Naive thymus-derived CD4-positive, alpha-beta T cell (primary cell): ENCODE measurements around the gene GLIS1. TPM values are rescaled to one million over a fixed set of nuclear protein-coding genes. Genes with fewer than 3 reads are reported as not detected.

Source experiments
- ATAC-seq: fragments of 150-1000 bp; cut with Tn5 transposase; 2 replicates; pipeline ENCODE4 v1.10.0; 2021; ENCODE audit warnings: mild to moderate bottlenecking, moderate library complexity
- CTCF ChIA-PET: fragments of 350-600 bp; sonication (Branson Sonifier 250); formaldehyde crosslinking; loops from one replicate; lab custom pipeline; 2021; ENCODE audit warnings: antibody characterized with exemption; lab: Charles Lee
- POLR2A ChIA-PET: fragments of 350-600 bp; sonication (Branson Sonifier 250); formaldehyde crosslinking; loops from one replicate; lab custom pipeline; 2021; ENCODE audit warnings: antibody characterized with exemption, inconsistent platforms; lab: Charles Lee
- DNase-seq, 9 donors: peaks; one replicate each; pipeline versions ENCODE4 v3.0.0 to v3.0.0-alpha.2; 2020 to 2022; ENCODE audit warnings: mixed read lengths in 1 of 9
- H3K27ac ChIP-seq: one replicate; pipeline ENCODE4 v1.7.0; 2013; ENCODE audit warnings: mild to moderate bottlenecking, low read depth, low read length, moderate library complexity
- H3K27me3 ChIP-seq, 2 donors: one replicate each; pipeline ENCODE4 v1.7.0; 2013; ENCODE audit warnings: low read length in 2 of 2, mild to moderate bottlenecking in 2 of 2, moderate library complexity in 2 of 2; ENCODE audit not compliant: control insufficient read depth in 2 of 2, insufficient read depth in 2 of 2
- H3K36me3 ChIP-seq, 3 experiments: 1 replicate in 2 of 3; 2 replicates in 1 of 3; pipeline ENCODE4 v1.7.0; 2013; ENCODE audit warnings: low read length in 3 of 3, mild to moderate bottlenecking in 3 of 3, moderate library complexity in 1 of 3; ENCODE audit not compliant: insufficient read depth in 3 of 3, control insufficient read depth in 2 of 3
- H3K4me1 ChIP-seq, 2 donors: one replicate each; pipeline ENCODE4 v1.7.0; 2013; ENCODE audit warnings: low read length in 2 of 2, mild to moderate bottlenecking in 2 of 2, moderate library complexity in 1 of 2; ENCODE audit not compliant: control insufficient read depth in 2 of 2, insufficient read depth in 2 of 2
- H3K4me3 ChIP-seq: 2 replicates; pipeline ENCODE4 v1.7.0; 2013; ENCODE audit warnings: mild to moderate bottlenecking, low read length
- H3K9me3 ChIP-seq, 3 experiments: 1 replicate in 2 of 3; 2 replicates in 1 of 3; pipeline ENCODE4 v1.7.0; 2013; ENCODE audit warnings: low read length in 3 of 3; ENCODE audit not compliant: control insufficient read depth in 2 of 3
- H3K27ac Mint-ChIP-seq, 9 donors: one replicate each; pipeline ENCODE4 v1.8.0; 2020 to 2022; ENCODE audit warnings: mixed read lengths in 9 of 9, mild to moderate bottlenecking in 8 of 9, moderate library complexity in 5 of 9, inconsistent platforms in 2 of 9
- H3K27me3 Mint-ChIP-seq, 5 donors: one replicate each; pipeline ENCODE4 v1.8.0; 2021 to 2022; ENCODE audit warnings: mixed read lengths in 5 of 5, mild to moderate bottlenecking in 1 of 5
- H3K36me3 Mint-ChIP-seq, 5 donors: one replicate each; pipeline ENCODE4 v1.8.0; 2020 to 2022; ENCODE audit warnings: mixed read lengths in 5 of 5, mild to moderate bottlenecking in 3 of 5, inconsistent platforms in 1 of 5
- H3K4me1 Mint-ChIP-seq, 7 donors: one replicate each; pipeline ENCODE4 v1.8.0; 2020 to 2022; ENCODE audit warnings: mixed read lengths in 7 of 7, mild to moderate bottlenecking in 3 of 7, inconsistent platforms in 1 of 7
- H3K4me3 Mint-ChIP-seq, 10 donors: one replicate each; pipeline ENCODE4 v1.8.0; 2020 to 2022; ENCODE audit warnings: mild to moderate bottlenecking in 10 of 10, mixed read lengths in 10 of 10, moderate library complexity in 6 of 10, inconsistent platforms in 2 of 10
- H3K9me3 Mint-ChIP-seq, 11 donors: one replicate each; pipeline ENCODE4 v1.8.0; 2020 to 2022; ENCODE audit warnings: mixed read lengths in 11 of 11, mild to moderate bottlenecking in 4 of 11, inconsistent platforms in 1 of 11, moderate library complexity in 1 of 11
- intact Hi-C, 2 donors: fragments of 100-400 bp; cut with micrococcal nuclease; formaldehyde crosslinking; loops; one replicate each; pipeline ENCODE4 v1.15.1; 2023
- polyA plus RNA-seq, 2 donors: library from polyadenylated mRNA; unstranded; fragments of 300-500 nt; fragmentation: Illumina TruSeq; gene quantifications; one replicate each; pipeline ENCODE4 v1.2.3, GENCODE V29; 2021
- total RNA-seq, 6 experiments: library from RNA in 5 of 6; stranded (reverse) in 5 of 6; gene quantifications; 1 replicate in 5 of 6; 2 replicates in 1 of 6; pipeline ENCODE4 v1.2.3 and lab custom pipeline; 2021 to 2026

GLIS1 gene
- total and polyA plus RNA-seq, 7 experiments from 2014 or later: not detected

- DNase-seq: no peak
- Mint-ChIP-seq H3K4me1 (no peaks in the 10 kb centered on the region), H3K4me3 (no peak overlapping the region), H3K27ac (no peak overlapping the region), H3K36me3 (no peaks in the 10 kb centered on the region), H3K27me3 (peaks cover 0 to 15% (median 4%) of the 10 kb centered on the region in 5 donors), H3K9me3 (no peaks in the 10 kb centered on the region)
- H3K27me3 ChIP-seq: no peaks in the 10 kb centered on the region
- CTCF ChIA-PET: no interaction called here
- no peaks in the 10 kb centered on the region for H3K9me3 ChIP-seq
- POLR2A ChIA-PET: no interaction called here
- no peak overlapping the region for H3K4me3 ChIP-seq
- H3K27ac ChIP-seq: no peak overlapping the region
- no peak for ATAC-seq
- intact Hi-C loops: no loop called here
- no peaks in the 10 kb centered on the region for H3K4me1 ChIP-seq
- H3K36me3 ChIP-seq: no peaks in the 10 kb centered on the region
These were observed 34.7 kb downstream of the GLIS1 start for GRCh38 chr1:53704304-53704703.

- no peaks in the 10 kb centered on the region for H3K27me3 ChIP-seq
- intact Hi-C loops: no loop called here
- Mint-ChIP-seq H3K9me3 (no peaks in the 10 kb centered on the region), H3K27me3 (peaks cover 0 to 15% (median 4%) of the 10 kb centered on the region in 5 donors), H3K4me1 (no peaks in the 10 kb centered on the region), H3K4me3 (no peak overlapping the region), H3K27ac (no peak overlapping the region), H3K36me3 (no peaks in the 10 kb centered on the region)
- POLR2A ChIA-PET: no interaction called here
- ATAC-seq: no peak
- H3K36me3 ChIP-seq: no peaks in the 10 kb centered on the region
- no peaks in the 10 kb centered on the region for H3K4me1 ChIP-seq
- no peak overlapping the region for H3K4me3 ChIP-seq
- DNase-seq: no peak
- CTCF ChIA-PET: no interaction called here
- H3K27ac ChIP-seq: no peak overlapping the region
- H3K9me3 ChIP-seq: no peaks in the 10 kb centered on the region
These were observed 35.8 kb downstream of the GLIS1 start for GRCh38 chr1:53703174-53703573.

GRCh38 chr1:53702341-53702740, 36.6 kb downstream of the GLIS1 start:
- no peaks in the 10 kb centered on the region for H3K36me3 ChIP-seq
- Mint-ChIP-seq H3K36me3 (no peaks in the 10 kb centered on the region), H3K4me3 (no peak overlapping the region), H3K27me3 (peaks cover 0 to 15% (median 4%) of the 10 kb centered on the region in 5 donors), H3K9me3 (no peaks in the 10 kb centered on the region), H3K27ac (no peak overlapping the region), H3K4me1 (no peaks in the 10 kb centered on the region)
- no peaks in the 10 kb centered on the region for H3K4me1 ChIP-seq
- intact Hi-C loops: no loop called here
- no peaks in the 10 kb centered on the region for H3K27me3 ChIP-seq
- ATAC-seq (no peak), DNase-seq (no peak)
- no peak overlapping the region for H3K4me3 ChIP-seq
- CTCF ChIA-PET: no interaction called here
- H3K9me3 ChIP-seq: no peaks in the 10 kb centered on the region
- no peak overlapping the region for H3K27ac ChIP-seq
- POLR2A ChIA-PET: no interaction called here

GRCh38 chr1:53700776-53701175, 38.2 kb downstream of the GLIS1 start:
- Histone ChIP-seq H3K4me1 (no peaks in the 10 kb centered on the region), H3K27me3 (no peaks in the 10 kb centered on the region), H3K9me3 (no peaks in the 10 kb centered on the region), H3K4me3 (no peak overlapping the region), H3K36me3 (no peaks in the 10 kb centered on the region), H3K27ac (no peak overlapping the region)
- DNase-seq (no peak), ATAC-seq (no peak)
- intact Hi-C loops: no loop called here
- peaks cover 0 to 11% (median 4%) of the 10 kb centered on the region in 5 donors for H3K27me3 Mint-ChIP-seq
- CTCF ChIA-PET: no interaction called here
- H3K36me3 Mint-ChIP-seq: no peaks in the 10 kb centered on the region
- no peak overlapping the region for H3K27ac Mint-ChIP-seq
- H3K4me1 Mint-ChIP-seq: no peaks in the 10 kb centered on the region
- POLR2A ChIA-PET: no interaction called here
- H3K9me3 Mint-ChIP-seq: no peaks in the 10 kb centered on the region
- no peak overlapping the region for H3K4me3 Mint-ChIP-seq

- H3K27ac Mint-ChIP-seq: no peak overlapping the region
- H3K9me3 ChIP-seq: no peaks in the 10 kb centered on the region
- POLR2A ChIA-PET: no interaction called here
- no peaks in the 10 kb centered on the region for H3K4me1 Mint-ChIP-seq
- CTCF ChIA-PET: interaction anchor here (0.7 kb wide), 1 partner anchor 256 kb away, joined by 3 read pairs; no protein-coding TSS in a partner anchor
- DNase-seq (no peak), ATAC-seq (no peak)
- no peak overlapping the region for H3K27ac ChIP-seq
- no peak overlapping the region for H3K4me3 ChIP-seq
- H3K27me3 Mint-ChIP-seq: peaks cover 0 to 9% (median 4%) of the 10 kb centered on the region in 5 donors
- intact Hi-C loops: no loop called here
- H3K36me3 ChIP-seq: no peaks in the 10 kb centered on the region
- no peaks in the 10 kb centered on the region for H3K4me1 ChIP-seq
- no peak overlapping the region for H3K4me3 Mint-ChIP-seq
- H3K9me3 Mint-ChIP-seq: no peaks in the 10 kb centered on the region
- H3K27me3 ChIP-seq: no peaks in the 10 kb centered on the region
- H3K36me3 Mint-ChIP-seq: no peaks in the 10 kb centered on the region
These were observed 39.0 kb downstream of the GLIS1 start for GRCh38 chr1:53699981-53700380.

GRCh38 chr1:53698384-53698980, 40.5 kb downstream of the GLIS1 start:
- Mint-ChIP-seq H3K36me3 (no peaks in the 10 kb centered on the region), H3K27me3 (peaks cover 0 to 6% (median 4%) of the 10 kb centered on the region in 5 donors), H3K4me1 (no peaks in the 10 kb centered on the region), H3K4me3 (no peak overlapping the region), H3K27ac (no peak overlapping the region), H3K9me3 (no peaks in the 10 kb centered on the region)
- Histone ChIP-seq H3K27ac (no peak overlapping the region), H3K4me1 (no peaks in the 10 kb centered on the region), H3K9me3 (no peaks in the 10 kb centered on the region), H3K27me3 (no peaks in the 10 kb centered on the region), H3K4me3 (no peak overlapping the region), H3K36me3 (no peaks in the 10 kb centered on the region)
- DNase-seq: no peak
- intact Hi-C loops: no loop called here
- ChIA-PET POLR2A (no interaction called here), CTCF (no interaction called here)
- ATAC-seq: no peak

GRCh38 chr1:53697721-53698383, 41.1 kb downstream of the GLIS1 start:
- Histone ChIP-seq H3K4me3 (no peak overlapping the region), H3K27ac (no peak overlapping the region)
- peaks cover 0 to 7% (median 4%) of the 10 kb centered on the region in 5 donors for H3K27me3 Mint-ChIP-seq

More at GRCh38 chr1:53697721-53698383, 41.1 kb downstream of the GLIS1 start:
- no peaks in the 10 kb centered on the region for H3K9me3 Mint-ChIP-seq
- POLR2A ChIA-PET: no interaction called here
- intact Hi-C loops: no loop called here
- DNase-seq (no peak), ATAC-seq (no peak)
- H3K4me1 ChIP-seq: no peaks in the 10 kb centered on the region
- H3K36me3 Mint-ChIP-seq: no peaks in the 10 kb centered on the region
- no peaks in the 10 kb centered on the region for H3K9me3 ChIP-seq
- H3K27me3 ChIP-seq: no peaks in the 10 kb centered on the region
- H3K4me1 Mint-ChIP-seq: no peaks in the 10 kb centered on the region
- no peaks in the 10 kb centered on the region for H3K36me3 ChIP-seq
- CTCF ChIA-PET: no interaction called here
- H3K4me3 Mint-ChIP-seq: no peak overlapping the region
- no peak overlapping the region for H3K27ac Mint-ChIP-seq
